ENCODE results near the gene VSTM2B.
"Not testable (repeated sequence)": the region's sequence is repeated elsewhere in the genome, so short reads cannot be mapped to it uniquely, and the experiment has no call there.

Gene VSTM2B

GRCh38 chr19:29542327-29542726 is 16.5 kb downstream of the VSTM2B start:
- no peak for TF ChIP-seq CTCF (IDR thresholded peaks at IDR 0.05; ENCODE audit: extremely low read depth, insufficient read depth, missing control alignments)
- DNase-seq (ENCODE audit: low spot score) = no peak
- in situ Hi-C loops (cut with MboI; ENCODE audit: low pct_unique_long_range_greater_than_20kb, low sequenced_read_pairs, unreplicated experiment) = no loop called here

- in situ Hi-C loops (cut with MboI; ENCODE audit: low pct_unique_long_range_greater_than_20kb, low sequenced_read_pairs, unreplicated experiment) = no loop called here
- DNase-seq (ENCODE audit: low spot score) = no peak
Observed at GRCh38 chr19:29542776-29543175, 17.0 kb downstream of the VSTM2B start.

DNA sequence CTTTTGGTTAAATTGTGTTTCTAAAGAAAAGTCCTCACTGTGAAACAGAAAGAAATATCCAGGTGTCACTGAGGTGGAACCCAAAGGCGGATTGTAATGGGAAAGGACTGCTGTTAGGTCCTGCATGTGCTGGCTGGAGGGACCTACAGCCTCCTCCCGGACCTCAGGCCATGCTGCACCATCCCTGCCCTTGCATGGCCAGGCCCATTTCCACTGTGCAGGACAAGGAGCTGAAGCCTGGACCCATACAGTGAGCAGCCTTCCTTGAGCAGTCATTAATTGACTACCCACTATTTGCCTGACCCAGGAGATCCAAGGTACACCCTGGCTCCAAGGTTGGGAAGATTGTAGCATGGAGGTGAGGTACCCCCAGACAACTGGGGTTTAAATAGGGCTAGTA is 17.6 kb downstream of the VSTM2B start:
- TF ChIP-seq CTCF (IDR thresholded peaks at IDR 0.05; ENCODE audit: extremely low read depth, insufficient read depth, missing control alignments) = no peak
- DNase-seq (ENCODE audit: low spot score) = no peak
- in situ Hi-C loops (cut with MboI; ENCODE audit: low pct_unique_long_range_greater_than_20kb, low sequenced_read_pairs, unreplicated experiment) = no loop called here

More at GRCh38 chr19:29542776-29543175, 17.0 kb downstream of the VSTM2B start:
- no peak for TF ChIP-seq CTCF (IDR thresholded peaks at IDR 0.05; ENCODE audit: extremely low read depth, insufficient read depth, missing control alignments)

GRCh38 chr19:29544656-29545360 is 19.0 kb downstream of the VSTM2B start:
- DNase-seq (ENCODE audit: low spot score) = no peak
- no peak for TF ChIP-seq CTCF (IDR thresholded peaks at IDR 0.05; ENCODE audit: extremely low read depth, insufficient read depth, missing control alignments)

DNA sequence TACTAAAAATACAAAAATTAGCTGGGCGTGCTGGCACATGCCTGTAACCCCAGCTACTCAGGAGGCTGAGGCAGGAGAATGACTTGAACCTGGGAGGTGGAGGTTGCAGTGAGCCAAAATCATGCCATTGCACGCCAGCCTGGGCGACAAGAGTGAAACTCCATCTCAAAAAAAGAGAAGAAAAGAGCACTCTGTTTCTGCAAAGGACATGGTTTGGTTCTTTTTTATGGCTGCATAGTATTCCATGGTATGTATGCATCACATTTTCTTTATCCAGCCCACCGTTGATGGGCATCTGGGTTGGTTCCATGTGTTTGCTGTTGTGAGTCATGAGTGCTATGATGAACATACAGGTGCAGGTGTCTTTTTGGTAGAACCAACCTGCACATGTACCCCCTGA is 19.7 kb downstream of the VSTM2B start:
- in situ Hi-C loops (cut with MboI; ENCODE audit: low pct_unique_long_range_greater_than_20kb, low sequenced_read_pairs, unreplicated experiment); DNase-seq (ENCODE audit: low spot score): not testable (repeated sequence)

More at GRCh38 chr19:29544656-29545360, 19.0 kb downstream of the VSTM2B start:
- in situ Hi-C loops (cut with MboI; ENCODE audit: low pct_unique_long_range_greater_than_20kb, low sequenced_read_pairs, unreplicated experiment) = no loop called here

GRCh38 chr19:29545866-29546582 is 20.2 kb downstream of the VSTM2B start:
- in situ Hi-C loops (cut with MboI; ENCODE audit: low pct_unique_long_range_greater_than_20kb, low sequenced_read_pairs, unreplicated experiment) = no loop called here
- TF ChIP-seq CTCF (IDR thresholded peaks at IDR 0.05; ENCODE audit: extremely low read depth, insufficient read depth, missing control alignments) = no peak
- DNase-seq (ENCODE audit: low spot score) = no peak

- no peak for DNase-seq (ENCODE audit: low spot score)
- no peak for TF ChIP-seq CTCF (IDR thresholded peaks at IDR 0.05; ENCODE audit: extremely low read depth, insufficient read depth, missing control alignments)
- in situ Hi-C loops (cut with MboI; ENCODE audit: low pct_unique_long_range_greater_than_20kb, low sequenced_read_pairs, unreplicated experiment) = no loop called here
Observed at GRCh38 chr19:29546583-29547190, 20.9 kb downstream of the VSTM2B start.
